Gastrocnemius medialis (tissue), 4 donors: ENCODE measurements around the gene CNTLN. TPM values are rescaled to one million over a fixed set of nuclear protein-coding genes. Genes with fewer than 3 reads are reported as not detected.

Experiments
- ATAC-seq, 2 donors: fragments of 150-250 bp; one replicate each; pipeline ENCODE4 v1.9.1; 2016
- DNase-seq, 2 donors: peaks; one replicate each; pipeline ENCODE4 v3.0.0-alpha.2; 2019
- H3K27ac ChIP-seq, 4 donors: fragments of 200-600 bp; sonication (generic); 1 replicate in 1 of 4; 2 replicates in 3 of 4; pipeline ENCODE4 v1.5.1; 2016 to 2018; ENCODE audit warnings: mild to moderate bottlenecking in 2 of 4, moderate library complexity in 1 of 4
- H3K27me3 ChIP-seq, 3 donors: fragments of 200-600 bp; sonication (generic) in 2 of 3; 1 replicate in 1 of 3; 2 replicates in 2 of 3; pipeline versions ENCODE4 v1.5.1 to v1.6.0; 2016 to 2019; ENCODE audit warnings: mild to moderate bottlenecking in 1 of 3, moderate library complexity in 1 of 3
- H3K36me3 ChIP-seq, 2 donors: fragments of 200-600 bp; sonication (generic) in 1 of 2; one replicate each; pipeline ENCODE4 v1.5.1; 2017 to 2018
- H3K4me1 ChIP-seq, 2 donors: fragments of 200-600 bp; sonication (generic) in 1 of 2; one replicate each; pipeline ENCODE4 v1.5.1; 2016 to 2017; ENCODE audit warnings: mild to moderate bottlenecking in 2 of 2
- H3K4me3 ChIP-seq, 4 donors: fragments of 200-600 bp; sonication (generic) in 3 of 4; 1 replicate in 1 of 4; 2 replicates in 3 of 4; pipeline ENCODE4 v1.5.1; 2016 to 2019; ENCODE audit warnings: mild to moderate bottlenecking in 2 of 4
- H3K9me3 ChIP-seq, 3 donors: fragments of 200-600 bp; sonication (generic) in 2 of 3; 1 replicate in 1 of 3; 2 replicates in 2 of 3; pipeline ENCODE4 v1.5.1; 2016 to 2019
- CTCF ChIP-seq, 5 experiments: fragments of 450-650 bp in 3 of 5; fragments of 200-600 bp in 2 of 5; sonication (generic) in 2 of 5; IDR thresholded peaks in 4 of 5; conservative IDR thresholded peaks in 1 of 5; 1 replicate in 4 of 5; 2 replicates in 1 of 5; pipeline ENCODE4 v1.5.1; 2016 to 2019; ENCODE audit warnings: antibody characterized with exemption in 5 of 5, mild to moderate bottlenecking in 3 of 5, moderate library complexity in 3 of 5
- POLR2A ChIP-seq, 2 donors: fragments of 450-650 bp; IDR thresholded peaks; one replicate each; pipeline ENCODE4 v1.6.1; 2017; ENCODE audit warnings: antibody characterized with exemption in 2 of 2, mild to moderate bottlenecking in 2 of 2, moderate library complexity in 2 of 2
- in situ Hi-C, 4 donors: fragments of 200-750 bp; cut with MboI; loops; one replicate each; pipeline versions ENCODE4 v1.15.0 to v1.8.0; 2017; ENCODE audit warnings: low sequenced_read_pairs in 4 of 4
- intact Hi-C: fragments of 100-400 bp; cut with DNase I; formaldehyde crosslinking; loops from one replicate; pipeline ENCODE4 v1.15.1; 2023; ENCODE audit warnings: low total_unique reads
- total RNA-seq, 4 donors: library from RNA; depleted of rRNA; stranded (reverse); fragments of >200 nt; gene quantifications; one replicate each; pipeline versions ENCODE4 v1.1.0 to v1.2.3, GENCODE V29; 2016

Gene CNTLN
- total RNA-seq, 4 donors from 2014 or later = 1.3 to 6.6 (median 2.4) TPM

GRCh38 chr9:17137566-17137965 lies 2.7 kb downstream of the CNTLN start:
- no peaks in the 10 kb centered on the region for H3K27me3 ChIP-seq
- H3K36me3 ChIP-seq = no peaks in the 10 kb centered on the region
- H3K27ac ChIP-seq = no peak overlapping the region
- no peak overlapping the region for H3K4me3 ChIP-seq
- ATAC-seq = no peak
- no peak for TF ChIP-seq POLR2A (IDR thresholded peaks at IDR 0.05)
- TF ChIP-seq CTCF (IDR thresholded peaks at IDR 0.05 in 4 of 5, conservative IDR thresholded peaks at IDR 0.05 in 1 of 5) = no peak
- in situ Hi-C loops (no loop called here), intact Hi-C loops (loop anchor here (10.0 kb wide), 3 partner anchors 273 to 1833 kb away; partner anchors contain the start of gene TTC39B)
- H3K4me1 ChIP-seq = peaks cover 5 to 10% of the 10 kb centered on the region in 2 donors
- no peak for DNase-seq
- no peaks in the 10 kb centered on the region for H3K9me3 ChIP-seq

GRCh38 chr9:17138503-17138902 lies 3.7 kb downstream of the CNTLN start:
- H3K9me3 ChIP-seq = no peaks in the 10 kb centered on the region
- TF ChIP-seq POLR2A (IDR thresholded peaks at IDR 0.05) (no peak), CTCF (IDR thresholded peaks at IDR 0.05 in 4 of 5, conservative IDR thresholded peaks at IDR 0.05 in 1 of 5) (no peak)
- H3K4me3 ChIP-seq = no peak overlapping the region
- DNase-seq = no peak
- in situ Hi-C loops (no loop called here), intact Hi-C loops (loop anchor here (10.0 kb wide), 3 partner anchors 274 to 1834 kb away; partner anchors contain the start of gene TTC39B)
- H3K4me1 ChIP-seq = peaks cover 5 to 10% of the 10 kb centered on the region in 2 donors
- H3K27ac ChIP-seq = no peak overlapping the region
- no peaks in the 10 kb centered on the region for H3K36me3 ChIP-seq
- no peak for ATAC-seq
- H3K27me3 ChIP-seq = no peaks in the 10 kb centered on the region

GRCh38 chr9:17140418-17140817 lies 5.6 kb downstream of the CNTLN start:
- TF ChIP-seq POLR2A (IDR thresholded peaks at IDR 0.05) = no peak
- TF ChIP-seq CTCF (IDR thresholded peaks at IDR 0.05 in 4 of 5, conservative IDR thresholded peaks at IDR 0.05 in 1 of 5) = no peak

GRCh38 chr9:17148324-17148723 lies 13.5 kb downstream of the CNTLN start:
- DNase-seq (no peak), ATAC-seq (no peak)
- no peak overlapping the region for H3K4me3 ChIP-seq
- H3K27ac ChIP-seq = no peak overlapping the region
- no peaks in the 10 kb centered on the region for H3K9me3 ChIP-seq
- in situ Hi-C loops = no loop called here
- intact Hi-C loops = no loop called here
- TF ChIP-seq CTCF (IDR thresholded peaks at IDR 0.05 in 4 of 5, conservative IDR thresholded peaks at IDR 0.05 in 1 of 5) = no peak
- TF ChIP-seq POLR2A (IDR thresholded peaks at IDR 0.05) = no peak
- H3K36me3 ChIP-seq = no peaks in the 10 kb centered on the region
- H3K27me3 ChIP-seq = no peaks in the 10 kb centered on the region
- H3K4me1 ChIP-seq = no peaks in the 10 kb centered on the region

More at GRCh38 chr9:17140418-17140817, 5.6 kb downstream of the CNTLN start:
- H3K27ac ChIP-seq = no peak overlapping the region
- intact Hi-C loops = no loop called here
- no peak overlapping the region for H3K4me3 ChIP-seq
- DNase-seq (no peak), ATAC-seq (no peak)
- H3K36me3 ChIP-seq = no peaks in the 10 kb centered on the region
- no peaks in the 10 kb centered on the region for H3K9me3 ChIP-seq
- in situ Hi-C loops = no loop called here
- no peaks in the 10 kb centered on the region for H3K4me1 ChIP-seq
- H3K27me3 ChIP-seq = no peaks in the 10 kb centered on the region

GRCh38 chr9:17159469-17159868 lies 24.6 kb downstream of the CNTLN start:
- no peak overlapping the region for H3K4me3 ChIP-seq
- no peak for TF ChIP-seq CTCF (IDR thresholded peaks at IDR 0.05 in 4 of 5, conservative IDR thresholded peaks at IDR 0.05 in 1 of 5)
- no peak for TF ChIP-seq POLR2A (IDR thresholded peaks at IDR 0.05)
- DNase-seq = no peak
- no peaks in the 10 kb centered on the region for H3K27me3 ChIP-seq
- no peaks in the 10 kb centered on the region for H3K4me1 ChIP-seq
- no peaks in the 10 kb centered on the region for H3K9me3 ChIP-seq
- ATAC-seq = no peak
- H3K36me3 ChIP-seq = no peaks in the 10 kb centered on the region
- no peak overlapping the region for H3K27ac ChIP-seq
- intact Hi-C loops (no loop called here), in situ Hi-C loops (no loop called here)
